Epidermal melanocyte (primary cell): ENCODE data around the gene KCNF1.

Experiments used
- DNase-seq: peaks from one replicate; pipeline ENCODE4 v3.0.0; 2011; ENCODE audit warnings: low spot score; ENCODE audit not compliant: insufficient read length

The KCNF1 gene

GRCh38 chr2:10911291-10912075, at the start of gene KCNF1:
KCNF1 (plus strand) TSS chr2:10911934; CDS start chr2:10912427, 493 bp downstream.
- peak; percentile 68 for DNase-seq

GRCh38 chr2:10862330-10862729, 49.4 kb upstream of the KCNF1 start:
- no peak for DNase-seq

GRCh38 chr2:10863047-10863446, 48.7 kb upstream of the KCNF1 start:
- no peak for DNase-seq

GRCh38 chr2:10863837-10864236, 47.9 kb upstream of the KCNF1 start:
- DNase-seq = no peak

- no peak for DNase-seq
Observed at GRCh38 chr2:10864251-10864650, 47.5 kb upstream of the KCNF1 start.

- no peak for DNase-seq
Observed at GRCh38 chr2:10864861-10865636, 46.7 kb upstream of the KCNF1 start.

- no peak for DNase-seq
Observed at GRCh38 chr2:10865841-10866240, 45.9 kb upstream of the KCNF1 start.

- no peak for DNase-seq
Observed at GRCh38 chr2:10867692-10868420, 43.9 kb upstream of the KCNF1 start.

GRCh38 chr2:10868465-10869314, 43.0 kb upstream of the KCNF1 start:
- no peak for DNase-seq

GRCh38 chr2:10871978-10872377, 39.8 kb upstream of the KCNF1 start:
- no peak for DNase-seq

- no peak for DNase-seq
Observed at GRCh38 chr2:10873171-10873570, 38.6 kb upstream of the KCNF1 start.

GRCh38 chr2:10873790-10874437, 37.8 kb upstream of the KCNF1 start:
- DNase-seq = no peak

GRCh38 chr2:10875126-10875525, 36.6 kb upstream of the KCNF1 start:
- DNase-seq = no peak

GRCh38 chr2:10876394-10876793, 35.3 kb upstream of the KCNF1 start:
- DNase-seq = no peak

GRCh38 chr2:10876963-10877362, 34.8 kb upstream of the KCNF1 start:
- DNase-seq = no peak

GRCh38 chr2:10877651-10878111, 34.1 kb upstream of the KCNF1 start:
- DNase-seq = no peak

- DNase-seq = no peak
Observed at GRCh38 chr2:10878268-10878915, 33.3 kb upstream of the KCNF1 start.

GRCh38 chr2:10879159-10879558, 32.6 kb upstream of the KCNF1 start:
- DNase-seq = no peak

GRCh38 chr2:10879624-10880585, 31.8 kb upstream of the KCNF1 start:
- no peak for DNase-seq
